HCT116 (cell line): ENCODE measurements around the gene GLUD1.
"Not testable (repeated sequence)": the region's sequence is repeated elsewhere in the genome, so short reads cannot be mapped to it uniquely, and the experiment has no call there.

ENCODE experiments used
- EZH2 ChIP-seq: fragments of 200-600 bp; sonication (generic); IDR thresholded peaks from 2 replicates; pipeline ENCODE4 v1.6.1; 2017; ENCODE audit warnings: antibody characterized with exemption, mixed run types
- POLR2A ChIP-seq: IDR thresholded peaks from 2 replicates; pipeline ENCODE4 v1.7.0; 2011; ENCODE audit warnings: borderline replicate concordance; ENCODE audit not compliant: insufficient read depth, insufficient read length; ENCODE audit errors: extremely low read depth
- POLR2AphosphoS5 ChIP-seq: IDR thresholded peaks from 2 replicates; pipeline ENCODE4 v1.6.1; 2011; ENCODE audit warnings: mild to moderate bottlenecking, low read depth, low read length, moderate library complexity
- TF ChIP-seq, protein P1 (sequence below), 3 experiments: fragments of 200-600 bp in 1 of 3; sonication (generic) in 1 of 3; IDR thresholded peaks in 2 of 3; conservative IDR thresholded peaks in 1 of 3; 2 replicates each; pipeline ENCODE4 v1.5.1; 2012 to 2017; ENCODE audit warnings: low read depth in 2 of 3, low read length in 2 of 3, antibody characterized with exemption in 1 of 3, borderline replicate concordance in 1 of 3, control low read depth in 1 of 3, mild to moderate bottlenecking in 1 of 3, mixed read lengths in 1 of 3, mixed run types in 1 of 3, moderate library complexity in 1 of 3; ENCODE audit not compliant: insufficient read depth in 1 of 3
- TF ChIP-seq, protein P2 (sequence below): IDR thresholded peaks from 2 replicates; pipeline ENCODE4 v1.6.1; 2012
- TF ChIP-seq, protein P3 (sequence below): IDR thresholded peaks from 2 replicates; pipeline ENCODE4 v1.6.1; 2012

DNA sequence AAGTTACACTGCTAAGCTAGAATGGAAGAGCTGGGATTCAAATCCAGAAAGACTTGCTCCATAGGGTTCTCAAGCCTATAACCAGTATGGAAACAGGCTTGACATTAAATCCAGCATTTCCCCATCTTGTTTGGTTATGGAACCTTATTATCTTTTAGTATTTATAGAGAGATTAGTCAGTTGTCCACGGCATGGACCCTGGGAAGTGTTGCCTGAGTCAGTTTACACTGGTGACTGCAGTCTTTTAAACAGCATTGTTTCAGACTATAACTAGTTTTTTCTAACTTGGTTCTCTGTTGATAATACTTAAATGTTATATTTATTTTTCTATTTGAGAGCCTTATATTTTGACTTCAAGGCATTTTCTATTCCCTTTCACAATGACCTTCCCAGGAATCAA, 23.5 kb upstream of the GLUD1 start:
- TF ChIP-seq, protein P1, sequence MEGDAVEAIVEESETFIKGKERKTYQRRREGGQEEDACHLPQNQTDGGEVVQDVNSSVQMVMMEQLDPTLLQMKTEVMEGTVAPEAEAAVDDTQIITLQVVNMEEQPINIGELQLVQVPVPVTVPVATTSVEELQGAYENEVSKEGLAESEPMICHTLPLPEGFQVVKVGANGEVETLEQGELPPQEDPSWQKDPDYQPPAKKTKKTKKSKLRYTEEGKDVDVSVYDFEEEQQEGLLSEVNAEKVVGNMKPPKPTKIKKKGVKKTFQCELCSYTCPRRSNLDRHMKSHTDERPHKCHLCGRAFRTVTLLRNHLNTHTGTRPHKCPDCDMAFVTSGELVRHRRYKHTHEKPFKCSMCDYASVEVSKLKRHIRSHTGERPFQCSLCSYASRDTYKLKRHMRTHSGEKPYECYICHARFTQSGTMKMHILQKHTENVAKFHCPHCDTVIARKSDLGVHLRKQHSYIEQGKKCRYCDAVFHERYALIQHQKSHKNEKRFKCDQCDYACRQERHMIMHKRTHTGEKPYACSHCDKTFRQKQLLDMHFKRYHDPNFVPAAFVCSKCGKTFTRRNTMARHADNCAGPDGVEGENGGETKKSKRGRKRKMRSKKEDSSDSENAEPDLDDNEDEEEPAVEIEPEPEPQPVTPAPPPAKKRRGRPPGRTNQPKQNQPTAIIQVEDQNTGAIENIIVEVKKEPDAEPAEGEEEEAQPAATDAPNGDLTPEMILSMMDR (IDR thresholded peaks at IDR 0.05 in 2 of 3, conservative IDR thresholded peaks at IDR 0.05 in 1 of 3; ENCODE audit: borderline replicate concordance in 1 of 3, insufficient read depth in 1 of 3, low read depth in 2 of 3, low read length in 2 of 3): not testable (repeated sequence)
- not testable (repeated sequence) for TF ChIP-seq POLR2A, EZH2, POLR2AphosphoS5
- TF ChIP-seq, protein P2, sequence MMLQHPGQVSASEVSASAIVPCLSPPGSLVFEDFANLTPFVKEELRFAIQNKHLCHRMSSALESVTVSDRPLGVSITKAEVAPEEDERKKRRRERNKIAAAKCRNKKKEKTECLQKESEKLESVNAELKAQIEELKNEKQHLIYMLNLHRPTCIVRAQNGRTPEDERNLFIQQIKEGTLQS: not testable (repeated sequence)
- TF ChIP-seq, protein P3, sequence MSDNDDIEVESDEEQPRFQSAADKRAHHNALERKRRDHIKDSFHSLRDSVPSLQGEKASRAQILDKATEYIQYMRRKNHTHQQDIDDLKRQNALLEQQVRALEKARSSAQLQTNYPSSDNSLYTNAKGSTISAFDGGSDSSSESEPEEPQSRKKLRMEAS: not testable (repeated sequence)
